Measurements from ENCODE around the gene TIMM23B.
"Not testable (repeated sequence)": the region's sequence is repeated elsewhere in the genome, so short reads cannot be mapped to it uniquely, and the experiment has no call there.

DNA sequence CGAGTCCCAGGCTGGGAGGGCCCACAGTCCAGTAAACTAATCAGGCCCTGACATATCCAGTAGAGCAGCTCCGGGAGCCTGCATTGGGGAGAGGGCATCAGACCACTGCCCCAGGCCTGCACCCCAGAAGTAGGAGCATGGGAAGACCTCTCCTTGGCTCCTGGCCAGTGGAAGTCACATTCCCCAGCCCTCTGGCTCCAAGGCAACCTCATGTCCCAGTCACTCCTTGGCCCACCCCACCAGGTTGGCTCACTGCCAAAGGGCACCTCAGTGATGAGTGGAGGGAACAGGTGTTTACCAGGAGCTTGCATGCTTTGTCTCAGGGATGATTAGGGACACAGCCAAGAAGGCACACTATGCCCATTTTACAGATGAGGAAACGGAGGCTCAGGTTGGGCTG is 77.4 kb downstream of the TIMM23B start:
- TF ChIP-seq, protein P1, sequence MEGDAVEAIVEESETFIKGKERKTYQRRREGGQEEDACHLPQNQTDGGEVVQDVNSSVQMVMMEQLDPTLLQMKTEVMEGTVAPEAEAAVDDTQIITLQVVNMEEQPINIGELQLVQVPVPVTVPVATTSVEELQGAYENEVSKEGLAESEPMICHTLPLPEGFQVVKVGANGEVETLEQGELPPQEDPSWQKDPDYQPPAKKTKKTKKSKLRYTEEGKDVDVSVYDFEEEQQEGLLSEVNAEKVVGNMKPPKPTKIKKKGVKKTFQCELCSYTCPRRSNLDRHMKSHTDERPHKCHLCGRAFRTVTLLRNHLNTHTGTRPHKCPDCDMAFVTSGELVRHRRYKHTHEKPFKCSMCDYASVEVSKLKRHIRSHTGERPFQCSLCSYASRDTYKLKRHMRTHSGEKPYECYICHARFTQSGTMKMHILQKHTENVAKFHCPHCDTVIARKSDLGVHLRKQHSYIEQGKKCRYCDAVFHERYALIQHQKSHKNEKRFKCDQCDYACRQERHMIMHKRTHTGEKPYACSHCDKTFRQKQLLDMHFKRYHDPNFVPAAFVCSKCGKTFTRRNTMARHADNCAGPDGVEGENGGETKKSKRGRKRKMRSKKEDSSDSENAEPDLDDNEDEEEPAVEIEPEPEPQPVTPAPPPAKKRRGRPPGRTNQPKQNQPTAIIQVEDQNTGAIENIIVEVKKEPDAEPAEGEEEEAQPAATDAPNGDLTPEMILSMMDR (conservative IDR thresholded peaks at IDR 0.05), result not testable (repeated sequence)
- TF ChIP-seq ZFX (IDR thresholded peaks at IDR 0.05), result not testable (repeated sequence)

All from C4-2B (cell line).